Panc1 (cell line): ENCODE measurements around the gene LRRC71. TPM values are rescaled to one million over a fixed set of nuclear protein-coding genes. Genes with fewer than 3 reads are reported as not detected.

Experiments used
- ATAC-seq: fragments of 200-7000 bp; cut with Tn5 transposase; 2 replicates; pipeline ENCODE4 v1.9.1; 2020; ENCODE audit warnings: mild to moderate bottlenecking, moderate library complexity
- BruUV-seq: library from RNA; stranded (reverse); fragments of 400-500 nt; replicated peaks from 2 replicates; lab custom pipeline; 2021; lab: Mats Ljungman, UMichigan
- CTCF ChIA-PET: fragments of 300-600 bp; sonication (Branson Sonifier 250); formaldehyde crosslinking; loops from one replicate; lab custom pipeline; 2022; ENCODE audit warnings: antibody characterized with exemption; lab: Charles Lee
- POLR2A ChIA-PET: fragments of 300-600 bp; sonication (Branson Sonifier 250); formaldehyde crosslinking; loops from one replicate; lab custom pipeline; 2022; ENCODE audit warnings: antibody characterized with exemption; lab: Charles Lee
- DNase-seq: peaks from one replicate; pipeline ENCODE4 v3.0.0-alpha.2; 2010; ENCODE audit warnings: low read depth, low spot score
- H3K27ac ChIP-seq: 2 replicates; pipeline ENCODE4 v1.5.1; 2011; ENCODE audit warnings: mild to moderate bottlenecking, low read length, inconsistent platforms
- H3K27me3 ChIP-seq: fragments of 200-500 bp; sonication (Bioruptor generic); 2 replicates; pipeline ENCODE4 v1.6.0; 2014; ENCODE audit warnings: low read length, inconsistent platforms; ENCODE audit not compliant: control insufficient read depth, insufficient read depth
- H3K36me3 ChIP-seq: fragments of 200-500 bp; sonication (Bioruptor generic); 2 replicates; pipeline ENCODE4 v1.5.1; 2014; ENCODE audit warnings: inconsistent platforms, mild to moderate bottlenecking, low read length, moderate library complexity; ENCODE audit not compliant: control insufficient read depth, insufficient read depth
- H3K4me1 ChIP-seq: 2 replicates; pipeline ENCODE4 v1.5.1; 2011; ENCODE audit warnings: inconsistent platforms, mild to moderate bottlenecking, low read length, moderate library complexity; ENCODE audit not compliant: control insufficient read depth, insufficient read depth
- H3K4me3 ChIP-seq, 2 experiments: 2 replicates each; pipeline ENCODE4 v1.5.1; 2011 to 2012; ENCODE audit warnings: low read depth in 2 of 2, low read length in 2 of 2, mild to moderate bottlenecking in 2 of 2, inconsistent platforms in 1 of 2, moderate library complexity in 1 of 2
- H3K9me3 ChIP-seq: fragments of 200-500 bp; sonication (Bioruptor generic); 2 replicates; pipeline ENCODE4 v1.5.1; 2014; ENCODE audit warnings: low read depth, mild to moderate bottlenecking, inconsistent platforms, low read length, moderate library complexity; ENCODE audit not compliant: control insufficient read depth, insufficient read depth
- CTCF ChIP-seq: fragments of 450-650 bp; IDR thresholded peaks from 2 replicates; pipeline ENCODE4 v1.5.1; 2017; ENCODE audit warnings: mild to moderate bottlenecking
- POLR2AphosphoS5 ChIP-seq: IDR thresholded peaks from 2 replicates; pipeline ENCODE4 v1.6.1; 2012; ENCODE audit warnings: mild to moderate bottlenecking, low read depth, low read length, moderate library complexity
- SIN3A ChIP-seq: IDR thresholded peaks from 2 replicates; pipeline ENCODE4 v1.6.1; 2012; ENCODE audit warnings: low read depth, mild to moderate bottlenecking, low read length, moderate library complexity, borderline replicate concordance; ENCODE audit not compliant: insufficient read depth
- TCF7L2 ChIP-seq: IDR thresholded peaks from 2 replicates; pipeline ENCODE4 v1.6.1; 2011; ENCODE audit warnings: mild to moderate bottlenecking, low read depth, low read length, inconsistent platforms
- in situ Hi-C: cut with HindIII; loops from 2 replicates; pipeline ENCODE4 v1.10.0; 2016; ENCODE audit warnings: low sequenced_read_pairs, low pct_unique_long_range_greater_than_20kb
- intact Hi-C: fragments of 100-400 bp; cut with micrococcal nuclease; formaldehyde crosslinking; loops from one replicate; pipeline ENCODE4 v1.10.0; 2022; ENCODE audit not compliant: unreplicated experiment
- total RNA-seq: library from RNA; stranded (reverse); gene quantifications from one replicate; pipeline ENCODE4 v1.2.1, GENCODE V29; 2021; ENCODE audit not compliant: unreplicated experiment
- TF ChIP-seq, protein P1 (sequence below), 2 experiments: IDR thresholded peaks; 2 replicates each; pipeline ENCODE4 v1.6.1; 2011 to 2012; ENCODE audit warnings: low read depth in 2 of 2, control low read depth in 1 of 2, low read length in 1 of 2, mild to moderate bottlenecking in 1 of 2, moderate library complexity in 1 of 2; ENCODE audit not compliant: insufficient read depth in 1 of 2

Gene LRRC71
- total RNA-seq, 1 experiment from 2014 or later = 0.77 TPM

DNA sequence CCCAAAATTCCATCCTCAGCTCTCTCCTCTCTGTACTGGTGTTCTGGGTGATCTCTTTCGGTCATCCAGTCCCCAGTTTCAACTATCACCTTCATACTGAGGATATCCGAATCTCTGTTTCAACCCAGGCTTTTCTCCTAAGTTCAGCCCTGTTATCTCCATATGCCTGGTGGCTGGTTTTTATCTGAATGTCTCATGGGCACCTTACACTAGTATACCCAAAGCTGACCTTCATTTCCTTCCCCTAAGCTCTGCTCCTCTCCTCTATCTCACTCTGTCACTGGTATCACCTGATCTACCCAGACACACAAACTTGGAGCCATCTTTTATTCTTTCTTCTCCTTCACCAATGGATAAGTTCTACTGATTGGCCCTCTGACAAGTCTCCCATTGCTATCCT is 53.0 kb downstream of the LRRC71 start:
- CTCF ChIA-PET = no interaction called here
- Histone ChIP-seq H3K27me3 (no peaks in the 10 kb centered on the region), H3K4me3 (no peak overlapping the region), H3K27ac (no peak overlapping the region), H3K4me1 (no peaks in the 10 kb centered on the region), H3K36me3 (peaks cover 30% of the 10 kb centered on the region), H3K9me3 (no peaks in the 10 kb centered on the region)
- DNase-seq (no peak), ATAC-seq (no peak)
- intact Hi-C loops = loop anchor here (10.0 kb wide), 1 partner anchor 101 kb away; no protein-coding TSS in a partner anchor
- in situ Hi-C loops = no loop called here
- POLR2A ChIA-PET = interaction anchor here (0.6 kb wide), 1 partner anchor 23 kb away, joined by 3 read pairs; no protein-coding TSS in a partner anchor
- TF ChIP-seq, protein P1, sequence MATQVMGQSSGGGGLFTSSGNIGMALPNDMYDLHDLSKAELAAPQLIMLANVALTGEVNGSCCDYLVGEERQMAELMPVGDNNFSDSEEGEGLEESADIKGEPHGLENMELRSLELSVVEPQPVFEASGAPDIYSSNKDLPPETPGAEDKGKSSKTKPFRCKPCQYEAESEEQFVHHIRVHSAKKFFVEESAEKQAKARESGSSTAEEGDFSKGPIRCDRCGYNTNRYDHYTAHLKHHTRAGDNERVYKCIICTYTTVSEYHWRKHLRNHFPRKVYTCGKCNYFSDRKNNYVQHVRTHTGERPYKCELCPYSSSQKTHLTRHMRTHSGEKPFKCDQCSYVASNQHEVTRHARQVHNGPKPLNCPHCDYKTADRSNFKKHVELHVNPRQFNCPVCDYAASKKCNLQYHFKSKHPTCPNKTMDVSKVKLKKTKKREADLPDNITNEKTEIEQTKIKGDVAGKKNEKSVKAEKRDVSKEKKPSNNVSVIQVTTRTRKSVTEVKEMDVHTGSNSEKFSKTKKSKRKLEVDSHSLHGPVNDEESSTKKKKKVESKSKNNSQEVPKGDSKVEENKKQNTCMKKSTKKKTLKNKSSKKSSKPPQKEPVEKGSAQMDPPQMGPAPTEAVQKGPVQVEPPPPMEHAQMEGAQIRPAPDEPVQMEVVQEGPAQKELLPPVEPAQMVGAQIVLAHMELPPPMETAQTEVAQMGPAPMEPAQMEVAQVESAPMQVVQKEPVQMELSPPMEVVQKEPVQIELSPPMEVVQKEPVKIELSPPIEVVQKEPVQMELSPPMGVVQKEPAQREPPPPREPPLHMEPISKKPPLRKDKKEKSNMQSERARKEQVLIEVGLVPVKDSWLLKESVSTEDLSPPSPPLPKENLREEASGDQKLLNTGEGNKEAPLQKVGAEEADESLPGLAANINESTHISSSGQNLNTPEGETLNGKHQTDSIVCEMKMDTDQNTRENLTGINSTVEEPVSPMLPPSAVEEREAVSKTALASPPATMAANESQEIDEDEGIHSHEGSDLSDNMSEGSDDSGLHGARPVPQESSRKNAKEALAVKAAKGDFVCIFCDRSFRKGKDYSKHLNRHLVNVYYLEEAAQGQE (IDR thresholded peaks at IDR 0.05; ENCODE audit: insufficient read depth in 1 of 2, low read depth in 2 of 2, low read length in 1 of 2) = no peak
- no peak for TF ChIP-seq POLR2AphosphoS5
- TF ChIP-seq SIN3A = no peak
- TF ChIP-seq CTCF = no peak
- TF ChIP-seq TCF7L2 = no peak
- TSS peak; percentile 37 for BruUV-seq

- no peaks in the 10 kb centered on the region for H3K27me3 ChIP-seq
Observed at GRCh38 chr1:156975084-156975483, 54.7 kb downstream of the LRRC71 start.

More at GRCh38 chr1:156975084-156975483, 54.7 kb downstream of the LRRC71 start:
- Histone ChIP-seq H3K36me3 (peaks cover 32% of the 10 kb centered on the region), H3K4me3 (no peak overlapping the region), H3K4me1 (no peaks in the 10 kb centered on the region), H3K9me3 (no peaks in the 10 kb centered on the region), H3K27ac (no peak overlapping the region)
- ATAC-seq = no peak
- TF ChIP-seq TCF7L2 (no peak), SIN3A (no peak), POLR2AphosphoS5 (no peak), CTCF (no peak)
- TF ChIP-seq, protein P1 (IDR thresholded peaks at IDR 0.05; ENCODE audit: insufficient read depth in 1 of 2, low read depth in 2 of 2, low read length in 1 of 2) = no peak
- no TSS peak for BruUV-seq
- in situ Hi-C loops = no loop called here
- no peak for DNase-seq
- intact Hi-C loops = loop anchor here (10.0 kb wide), 1 partner anchor 100 kb away; no protein-coding TSS in a partner anchor
- POLR2A ChIA-PET = no interaction called here
- CTCF ChIA-PET = no interaction called here
